Astrocyte (in vitro differentiated cells and primary cell): ENCODE data around the gene DENND4C. TPM values are rescaled to one million over a fixed set of nuclear protein-coding genes. Genes with fewer than 3 reads are reported as not detected.

Experiments used
- DNase-seq: peaks from one replicate; pipeline ENCODE4 v3.0.0-alpha.2; 2010; ENCODE audit warnings: low read depth
- FAIRE-seq: peaks from 2 replicates; lab custom pipeline; 2011; peaks lifted over from hg19 to GRCh38; lab: Jason Lieb, UNC
- H2AFZ ChIP-seq: 2 replicates; pipeline ENCODE4 v1.6.0; 2012; ENCODE audit warnings: low read depth, low read length, inconsistent platforms
- H3K27ac ChIP-seq: 2 replicates; pipeline ENCODE4 v1.5.1; 2011; ENCODE audit warnings: low read depth, low read length, inconsistent platforms
- H3K27me3 ChIP-seq: 2 replicates; pipeline ENCODE4 v1.6.0; 2011; ENCODE audit warnings: low read length, inconsistent platforms; ENCODE audit not compliant: insufficient read depth
- H3K36me3 ChIP-seq: 2 replicates; pipeline ENCODE4 v1.5.1; 2011; ENCODE audit warnings: low read length, inconsistent platforms; ENCODE audit not compliant: insufficient read depth
- H3K4me1 ChIP-seq: 2 replicates; pipeline ENCODE4 v1.5.1; 2011; ENCODE audit warnings: low read length, inconsistent platforms; ENCODE audit not compliant: insufficient read depth
- H3K4me2 ChIP-seq: 2 replicates; pipeline ENCODE4 v1.6.0; 2012; ENCODE audit warnings: low read length, inconsistent platforms
- H3K4me3 ChIP-seq: 2 replicates; pipeline ENCODE4 v1.5.1; 2011; ENCODE audit warnings: low read depth, mild to moderate bottlenecking, low read length, inconsistent platforms; ENCODE audit not compliant: insufficient read depth
- H3K79me2 ChIP-seq: 2 replicates; pipeline ENCODE4 v1.6.0; 2012; ENCODE audit warnings: mild to moderate bottlenecking, low read length, inconsistent platforms; ENCODE audit not compliant: insufficient read depth
- H3K9ac ChIP-seq: 2 replicates; pipeline ENCODE4 v1.6.0; 2012; ENCODE audit warnings: mild to moderate bottlenecking, low read length, inconsistent platforms
- H3K9me3 ChIP-seq: 2 replicates; pipeline ENCODE4 v1.5.1; 2012; ENCODE audit warnings: low read depth, mild to moderate bottlenecking, low read length, inconsistent platforms; ENCODE audit not compliant: insufficient read depth
- H4K20me1 ChIP-seq: 2 replicates; pipeline ENCODE4 v1.6.0; 2012; ENCODE audit warnings: low read length, inconsistent platforms; ENCODE audit not compliant: insufficient read depth
- H3K27ac Mint-ChIP-seq: one replicate; pipeline ENCODE4 v1.8.0; 2021; ENCODE audit warnings: mild to moderate bottlenecking, mixed read lengths; ENCODE audit not compliant: unreplicated experiment
- H3K27me3 Mint-ChIP-seq: one replicate; pipeline ENCODE4 v1.8.0; 2021; ENCODE audit warnings: low read depth, mixed read lengths; ENCODE audit not compliant: unreplicated experiment
- H3K36me3 Mint-ChIP-seq: one replicate; pipeline ENCODE4 v1.8.0; 2021; ENCODE audit warnings: low read depth, mixed read lengths; ENCODE audit not compliant: unreplicated experiment
- H3K4me1 Mint-ChIP-seq: one replicate; pipeline ENCODE4 v1.8.0; 2021; ENCODE audit warnings: low read depth, mixed read lengths; ENCODE audit not compliant: unreplicated experiment
- H3K4me3 Mint-ChIP-seq: one replicate; pipeline ENCODE4 v1.8.0; 2021; ENCODE audit warnings: mild to moderate bottlenecking, moderate library complexity, mixed read lengths; ENCODE audit not compliant: unreplicated experiment
- H3K9me3 Mint-ChIP-seq: one replicate; pipeline ENCODE4 v1.8.0; 2021; ENCODE audit warnings: mild to moderate bottlenecking, mixed read lengths; ENCODE audit not compliant: unreplicated experiment
- EZH2 ChIP-seq: IDR thresholded peaks from 2 replicates; pipeline ENCODE4 v1.6.1; 2012; ENCODE audit warnings: mild to moderate bottlenecking, low read length, inconsistent platforms; ENCODE audit not compliant: insufficient read depth
- total RNA-seq: library from RNA; stranded (reverse); gene quantifications from 2 replicates; pipeline ENCODE4 v1.2.1, GENCODE V29; 2021
- TF ChIP-seq, protein P1 (sequence below): IDR thresholded peaks from 2 replicates; pipeline ENCODE4 v1.5.1; 2011; ENCODE audit warnings: low read depth, mild to moderate bottlenecking, inconsistent platforms, low read length, moderate library complexity; ENCODE audit not compliant: insufficient read depth

Gene DENND4C
- total RNA-seq, 1 donor from 2014 or later: 19.6 TPM

- Histone ChIP-seq H3K4me2 (no peak overlapping the region), H3K36me3 (no peaks in the 10 kb centered on the region), H4K20me1 (no peaks in the 10 kb centered on the region), H3K9me3 (no peaks in the 10 kb centered on the region), H3K4me1 (no peaks in the 10 kb centered on the region), H3K79me2 (no peaks in the 10 kb centered on the region), H3K9ac (no peak overlapping the region), H2AFZ (no peak overlapping the region), H3K4me3 (no peak overlapping the region), H3K27ac (no peak overlapping the region), H3K27me3 (no peaks in the 10 kb centered on the region)
- Mint-ChIP-seq H3K27me3 (no peaks in the 10 kb centered on the region), H3K27ac (no peak overlapping the region), H3K36me3 (peaks cover 4% of the 10 kb centered on the region), H3K9me3 (no peaks in the 10 kb centered on the region), H3K4me1 (no peaks in the 10 kb centered on the region), H3K4me3 (no peak overlapping the region)
- TF ChIP-seq, protein P1, sequence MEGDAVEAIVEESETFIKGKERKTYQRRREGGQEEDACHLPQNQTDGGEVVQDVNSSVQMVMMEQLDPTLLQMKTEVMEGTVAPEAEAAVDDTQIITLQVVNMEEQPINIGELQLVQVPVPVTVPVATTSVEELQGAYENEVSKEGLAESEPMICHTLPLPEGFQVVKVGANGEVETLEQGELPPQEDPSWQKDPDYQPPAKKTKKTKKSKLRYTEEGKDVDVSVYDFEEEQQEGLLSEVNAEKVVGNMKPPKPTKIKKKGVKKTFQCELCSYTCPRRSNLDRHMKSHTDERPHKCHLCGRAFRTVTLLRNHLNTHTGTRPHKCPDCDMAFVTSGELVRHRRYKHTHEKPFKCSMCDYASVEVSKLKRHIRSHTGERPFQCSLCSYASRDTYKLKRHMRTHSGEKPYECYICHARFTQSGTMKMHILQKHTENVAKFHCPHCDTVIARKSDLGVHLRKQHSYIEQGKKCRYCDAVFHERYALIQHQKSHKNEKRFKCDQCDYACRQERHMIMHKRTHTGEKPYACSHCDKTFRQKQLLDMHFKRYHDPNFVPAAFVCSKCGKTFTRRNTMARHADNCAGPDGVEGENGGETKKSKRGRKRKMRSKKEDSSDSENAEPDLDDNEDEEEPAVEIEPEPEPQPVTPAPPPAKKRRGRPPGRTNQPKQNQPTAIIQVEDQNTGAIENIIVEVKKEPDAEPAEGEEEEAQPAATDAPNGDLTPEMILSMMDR: no peak
- no peak for TF ChIP-seq EZH2
- FAIRE-seq (no peak), DNase-seq (no peak)
Observed at GRCh38 chr9:19306568-19306967, 76.1 kb downstream of the DENND4C start.

GRCh38 chr9:19310246-19310645 is 79.8 kb downstream of the DENND4C start:
- H3K4me1 Mint-ChIP-seq: no peaks in the 10 kb centered on the region
- DNase-seq: no peak

GRCh38 chr9:19313573-19313972 is 83.1 kb downstream of the DENND4C start:
- DNase-seq: no peak
- Histone ChIP-seq H3K9me3 (no peaks in the 10 kb centered on the region), H3K27me3 (no peaks in the 10 kb centered on the region), H3K4me3 (no peak overlapping the region), H3K79me2 (no peaks in the 10 kb centered on the region), H3K4me2 (no peak overlapping the region), H3K27ac (no peak overlapping the region), H3K9ac (no peak overlapping the region), H3K4me1 (no peaks in the 10 kb centered on the region), H3K36me3 (no peaks in the 10 kb centered on the region), H2AFZ (no peak overlapping the region), H4K20me1 (no peaks in the 10 kb centered on the region)
- H3K9me3 Mint-ChIP-seq: no peaks in the 10 kb centered on the region
- H3K36me3 Mint-ChIP-seq: peaks cover 2% of the 10 kb centered on the region
- H3K27me3 Mint-ChIP-seq: no peaks in the 10 kb centered on the region
- H3K4me1 Mint-ChIP-seq: no peaks in the 10 kb centered on the region
- H3K27ac Mint-ChIP-seq: no peak overlapping the region
- no peak overlapping the region for H3K4me3 Mint-ChIP-seq
- no peak for FAIRE-seq
- TF ChIP-seq EZH2: no peak
- TF ChIP-seq, protein P1: no peak

More at GRCh38 chr9:19310246-19310645, 79.8 kb downstream of the DENND4C start:
- Histone ChIP-seq H3K9ac (no peak overlapping the region), H3K79me2 (no peaks in the 10 kb centered on the region), H2AFZ (no peak overlapping the region), H3K4me3 (no peak overlapping the region), H3K27me3 (no peaks in the 10 kb centered on the region), H3K9me3 (no peaks in the 10 kb centered on the region), H4K20me1 (no peaks in the 10 kb centered on the region), H3K4me2 (no peak overlapping the region), H3K4me1 (no peaks in the 10 kb centered on the region), H3K27ac (no peak overlapping the region), H3K36me3 (no peaks in the 10 kb centered on the region)
- Mint-ChIP-seq H3K9me3 (no peaks in the 10 kb centered on the region), H3K36me3 (peaks cover 2% of the 10 kb centered on the region), H3K27me3 (no peaks in the 10 kb centered on the region), H3K27ac (no peak overlapping the region), H3K4me3 (no peak overlapping the region)
- TF ChIP-seq, protein P1: no peak
- TF ChIP-seq EZH2: no peak
- FAIRE-seq: no peak
